IPS-20b (cell line): ENCODE measurements around the gene CARM1.
A peak's percentile ranks its signal among the peaks of the same experiment; 100 is the strongest.

Experiments
- H3K27ac ChIP-seq: one replicate; pipeline ENCODE4 v1.5.1; 2013; ENCODE audit warnings: low read length
- H3K27me3 ChIP-seq: 2 replicates; pipeline ENCODE4 v1.6.1; 2013; ENCODE audit warnings: mild to moderate bottlenecking, low read length, inconsistent platforms; ENCODE audit not compliant: insufficient read depth
- H3K36me3 ChIP-seq: 2 replicates; pipeline ENCODE4 v1.6.1; 2013; ENCODE audit warnings: low read depth, mild to moderate bottlenecking, inconsistent platforms, low read length, moderate library complexity; ENCODE audit not compliant: insufficient read depth
- H3K4me1 ChIP-seq: 2 replicates; pipeline ENCODE4 v1.6.1; 2013; ENCODE audit warnings: mild to moderate bottlenecking, control low read depth, inconsistent platforms, low read length, moderate library complexity; ENCODE audit not compliant: insufficient read depth
- H3K4me3 ChIP-seq: 2 replicates; pipeline ENCODE4 v1.5.1; 2013; ENCODE audit warnings: mild to moderate bottlenecking, low read length, inconsistent platforms
- H3K9ac ChIP-seq: 2 replicates; pipeline ENCODE4 v1.6.1; 2013; ENCODE audit warnings: low read depth, mild to moderate bottlenecking, inconsistent platforms, low read length, moderate library complexity
- H3K9me3 ChIP-seq: 2 replicates; pipeline ENCODE4 v1.6.1; 2013; ENCODE audit warnings: mild to moderate bottlenecking, low read depth, low read length, inconsistent platforms; ENCODE audit not compliant: insufficient read depth

Gene CARM1

DNA sequence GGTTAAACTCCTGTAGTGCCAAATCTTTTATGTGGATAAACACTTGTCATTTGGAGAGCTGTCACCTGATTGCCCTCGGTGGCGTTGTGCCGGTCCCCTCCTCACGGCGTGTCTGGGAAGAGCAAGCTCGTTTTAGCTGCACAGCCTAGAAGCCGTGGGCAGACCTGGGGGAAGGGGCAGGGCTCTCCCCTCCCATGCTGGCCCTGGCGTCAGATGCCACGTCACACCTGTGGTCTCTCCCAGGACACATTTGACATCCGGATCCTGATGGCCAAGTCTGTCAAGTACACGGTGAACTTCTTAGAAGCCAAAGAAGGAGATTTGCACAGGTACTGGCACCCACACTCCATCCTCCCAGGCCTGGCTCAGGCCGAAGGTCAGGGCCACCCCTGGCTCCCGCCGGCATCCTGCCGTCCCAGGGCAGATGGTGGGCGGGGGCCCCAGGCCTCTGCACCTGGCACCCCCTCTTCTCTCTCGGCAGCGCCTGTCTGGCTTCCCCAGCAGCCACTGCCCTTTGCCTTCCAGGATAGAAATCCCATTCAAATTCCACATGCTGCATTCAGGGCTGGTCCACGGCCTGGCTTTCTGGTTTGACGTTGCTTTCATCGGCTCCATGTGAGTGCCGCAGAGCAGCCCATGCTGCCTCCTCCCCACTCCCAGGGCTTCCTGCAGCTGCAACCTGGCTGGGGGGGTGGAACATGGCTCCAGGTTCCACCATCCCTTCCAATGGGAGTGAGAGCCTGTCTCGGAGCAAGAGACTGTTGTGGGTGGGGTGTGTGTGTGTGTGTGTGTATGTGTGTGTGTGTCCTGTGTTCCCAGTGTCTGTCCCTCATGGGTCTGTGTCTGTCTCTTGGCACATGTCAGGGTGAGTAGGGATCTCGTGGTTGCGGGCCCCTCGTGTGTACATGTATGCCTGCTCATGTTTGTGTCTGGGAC is 48.3 kb downstream of the CARM1 start:
- Histone ChIP-seq H3K4me3 (no peak overlapping the region), H3K9me3 (no peaks in the 10 kb centered on the region), H3K4me1 (no peaks in the 10 kb centered on the region), H3K36me3 (peaks cover 62% of the 10 kb centered on the region), H3K27ac (no peak overlapping the region), H3K9ac (no peak overlapping the region), H3K27me3 (no peaks in the 10 kb centered on the region)

DNA sequence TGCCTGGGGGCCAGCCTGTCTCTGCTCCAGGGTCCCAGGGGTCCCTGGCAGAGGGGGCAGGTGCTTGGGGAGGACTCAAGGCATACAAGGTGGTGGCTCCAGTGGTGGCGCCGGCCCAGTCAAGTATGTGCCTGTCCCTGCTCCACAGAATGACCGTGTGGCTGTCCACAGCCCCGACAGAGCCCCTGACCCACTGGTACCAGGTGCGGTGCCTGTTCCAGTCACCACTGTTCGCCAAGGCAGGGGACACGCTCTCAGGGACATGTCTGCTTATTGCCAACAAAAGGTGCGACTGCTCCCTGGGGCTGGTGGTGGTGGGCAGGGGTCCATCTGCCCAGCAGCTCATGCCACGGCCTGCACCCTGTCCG is 48.9 kb downstream of the CARM1 start:
- Histone ChIP-seq H3K9me3 (no peaks in the 10 kb centered on the region), H3K27ac (no peak overlapping the region), H3K4me1 (no peaks in the 10 kb centered on the region), H3K27me3 (no peaks in the 10 kb centered on the region), H3K36me3 (peaks cover 64% of the 10 kb centered on the region), H3K4me3 (no peak overlapping the region), H3K9ac (no peak overlapping the region)

DNA sequence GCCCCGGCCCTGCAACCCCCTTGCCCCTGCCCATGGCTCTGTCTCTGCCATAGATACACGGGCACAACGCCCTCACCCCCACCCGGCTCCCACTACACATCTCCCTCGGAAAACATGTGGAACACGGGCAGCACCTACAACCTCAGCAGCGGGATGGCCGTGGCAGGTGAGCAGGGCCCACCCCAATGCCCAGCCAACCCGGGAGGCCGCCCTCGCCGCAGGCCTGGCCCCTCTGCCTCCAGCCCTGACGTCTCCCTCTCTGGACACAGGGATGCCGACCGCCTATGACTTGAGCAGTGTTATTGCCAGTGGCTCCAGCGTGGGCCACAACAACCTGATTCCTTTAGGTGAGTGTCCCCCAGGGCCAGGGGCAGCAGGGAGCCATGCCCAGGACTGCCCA is 49.4 kb downstream of the CARM1 start:
- peaks cover 64% of the 10 kb centered on the region for H3K36me3 ChIP-seq
- no peaks in the 10 kb centered on the region for H3K4me1 ChIP-seq
- no peak overlapping the region for H3K4me3 ChIP-seq
- H3K27ac ChIP-seq = no peak overlapping the region
- no peak overlapping the region for H3K9ac ChIP-seq
- no peaks in the 10 kb centered on the region for H3K9me3 ChIP-seq
- H3K27me3 ChIP-seq = no peaks in the 10 kb centered on the region

DNA sequence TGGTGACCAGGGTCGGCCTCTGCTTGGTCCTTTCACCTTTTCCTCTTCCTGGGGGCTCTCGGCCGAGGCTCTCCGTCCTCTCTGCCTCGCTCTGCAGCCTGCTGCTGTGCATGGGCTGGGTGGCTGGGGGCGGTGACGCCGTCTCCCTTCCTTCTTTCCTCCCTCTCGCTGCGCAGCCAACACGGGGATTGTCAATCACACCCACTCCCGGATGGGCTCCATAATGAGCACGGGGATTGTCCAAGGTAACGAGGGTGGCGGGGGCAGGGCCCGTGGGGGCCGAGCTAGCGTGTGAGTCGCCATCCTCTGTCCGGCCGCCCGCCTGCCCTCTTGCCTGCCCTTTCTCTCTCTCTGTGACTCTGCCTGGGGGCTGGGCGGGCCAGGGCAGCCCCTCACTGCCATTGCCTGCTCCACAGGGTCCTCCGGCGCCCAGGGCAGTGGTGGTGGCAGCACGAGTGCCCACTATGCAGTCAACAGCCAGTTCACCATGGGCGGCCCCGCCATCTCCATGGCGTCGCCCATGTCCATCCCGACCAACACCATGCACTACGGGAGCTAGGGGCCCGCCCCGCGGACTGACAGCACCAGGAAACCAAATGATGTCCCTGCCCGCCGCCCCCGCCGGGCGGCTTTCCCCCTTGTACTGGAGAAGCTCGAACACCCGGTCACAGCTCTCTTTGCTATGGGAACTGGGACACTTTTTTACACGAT is 50.0 kb downstream of the CARM1 start:
- Histone ChIP-seq H3K4me1 (no peaks in the 10 kb centered on the region), H3K9ac (no peak overlapping the region), H3K4me3 (no peak overlapping the region), H3K9me3 (no peaks in the 10 kb centered on the region), H3K27me3 (no peaks in the 10 kb centered on the region), H3K36me3 (peaks cover 59% of the 10 kb centered on the region), H3K27ac (no peak overlapping the region)

DNA sequence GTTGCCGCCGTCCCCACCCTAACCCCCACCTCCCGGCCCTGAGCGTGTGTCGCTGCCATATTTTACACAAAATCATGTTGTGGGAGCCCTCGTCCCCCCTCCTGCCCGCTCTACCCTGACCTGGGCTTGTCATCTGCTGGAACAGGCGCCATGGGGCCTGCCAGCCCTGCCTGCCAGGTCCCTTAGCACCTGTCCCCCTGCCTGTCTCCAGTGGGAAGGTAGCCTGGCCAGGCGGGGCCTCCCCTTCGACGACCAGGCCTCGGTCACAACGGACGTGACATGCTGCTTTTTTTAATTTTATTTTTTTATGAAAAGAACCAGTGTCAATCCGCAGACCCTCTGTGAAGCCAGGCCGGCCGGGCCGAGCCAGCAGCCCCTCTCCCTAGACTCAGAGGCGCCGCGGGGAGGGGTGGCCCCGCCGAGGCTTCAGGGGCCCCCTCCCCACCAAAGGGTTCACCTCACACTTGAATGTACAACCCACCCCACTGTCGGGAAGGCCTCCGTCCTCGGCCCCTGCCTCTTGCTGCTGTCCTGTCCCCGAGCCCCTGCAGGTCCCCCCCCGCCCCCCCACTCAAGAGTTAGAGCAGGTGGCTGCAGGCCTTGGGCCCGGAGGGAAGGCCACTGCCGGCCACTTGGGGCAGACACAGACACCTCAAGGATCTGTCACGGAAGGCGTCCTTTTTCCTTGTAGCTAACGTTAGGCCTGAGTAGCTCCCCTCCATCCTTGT is 50.7 kb downstream of the CARM1 start:
- no peaks in the 10 kb centered on the region for H3K4me1 ChIP-seq
- peaks cover 53% of the 10 kb centered on the region for H3K36me3 ChIP-seq
- H3K27ac ChIP-seq = no peak overlapping the region
- H3K4me3 ChIP-seq = no peak overlapping the region
- no peaks in the 10 kb centered on the region for H3K9me3 ChIP-seq
- no peaks in the 10 kb centered on the region for H3K27me3 ChIP-seq
- no peak overlapping the region for H3K9ac ChIP-seq

DNA sequence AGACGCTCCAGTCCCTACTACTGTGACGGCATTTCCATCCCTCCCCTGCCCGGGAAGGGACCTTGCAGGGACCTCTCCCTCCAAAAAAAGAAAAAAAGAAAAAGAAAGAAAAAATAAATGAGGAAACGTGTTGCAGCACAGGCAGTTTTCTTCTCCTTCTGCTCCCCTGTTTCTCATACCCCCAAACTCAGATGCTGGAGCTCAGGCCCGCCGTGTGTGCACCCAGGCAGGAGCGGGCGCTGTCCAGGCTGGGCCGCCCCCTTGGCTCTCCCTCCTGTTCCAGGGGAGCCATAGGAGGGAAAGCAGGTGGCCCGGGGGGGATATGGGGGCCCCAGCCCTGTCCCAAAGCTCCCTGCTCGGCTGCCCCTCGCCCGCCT is 51.3 kb downstream of the CARM1 start:
- Histone ChIP-seq H3K27me3 (no peaks in the 10 kb centered on the region), H3K4me1 (no peaks in the 10 kb centered on the region), H3K4me3 (no peak overlapping the region), H3K9ac (no peak overlapping the region), H3K27ac (no peak overlapping the region), H3K9me3 (no peaks in the 10 kb centered on the region), H3K36me3 (peaks cover 53% of the 10 kb centered on the region)

DNA sequence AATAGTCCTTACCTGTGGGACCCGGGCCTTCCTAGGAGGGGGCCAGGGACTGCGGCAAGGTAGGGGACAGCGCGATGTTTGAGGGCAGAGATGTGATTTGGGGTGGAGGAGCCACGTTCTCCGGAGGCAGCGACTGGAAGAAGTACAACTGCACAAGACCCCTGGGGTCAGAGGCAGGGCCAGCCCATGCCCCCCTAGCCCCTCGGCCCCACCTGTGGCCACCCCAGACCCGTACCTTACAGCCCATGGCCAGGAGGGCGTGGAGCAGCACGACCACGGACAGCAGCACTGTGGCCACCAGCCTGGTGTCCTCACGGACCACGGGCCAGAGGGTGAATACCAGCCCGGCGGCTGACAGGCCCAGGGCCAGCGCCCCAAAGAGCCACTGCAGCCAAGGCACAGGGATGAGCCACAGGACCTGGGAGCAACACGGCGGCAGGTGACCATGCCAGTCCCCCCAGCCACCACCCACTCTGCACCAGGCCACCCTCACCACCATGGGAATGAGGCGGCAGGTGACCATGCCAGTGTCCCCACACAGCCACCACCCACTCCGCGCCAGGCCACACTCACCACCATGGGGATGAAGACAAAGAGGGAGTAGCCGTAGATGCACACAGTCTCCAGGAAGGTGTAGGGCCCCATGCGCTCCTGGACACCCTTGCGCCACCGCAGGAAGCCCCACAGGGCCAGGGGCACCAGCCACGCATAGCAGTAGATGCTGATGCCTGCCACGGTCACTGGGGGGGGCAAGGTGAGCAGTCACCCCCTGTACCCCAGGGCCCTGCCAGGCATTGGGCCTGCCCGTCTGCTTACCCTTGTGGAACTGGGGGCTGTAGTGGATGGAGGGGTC is 52.1 kb downstream of the CARM1 start:
- no peaks in the 10 kb centered on the region for H3K9me3 ChIP-seq
- H3K36me3 ChIP-seq = peaks cover 45% of the 10 kb centered on the region

DNA sequence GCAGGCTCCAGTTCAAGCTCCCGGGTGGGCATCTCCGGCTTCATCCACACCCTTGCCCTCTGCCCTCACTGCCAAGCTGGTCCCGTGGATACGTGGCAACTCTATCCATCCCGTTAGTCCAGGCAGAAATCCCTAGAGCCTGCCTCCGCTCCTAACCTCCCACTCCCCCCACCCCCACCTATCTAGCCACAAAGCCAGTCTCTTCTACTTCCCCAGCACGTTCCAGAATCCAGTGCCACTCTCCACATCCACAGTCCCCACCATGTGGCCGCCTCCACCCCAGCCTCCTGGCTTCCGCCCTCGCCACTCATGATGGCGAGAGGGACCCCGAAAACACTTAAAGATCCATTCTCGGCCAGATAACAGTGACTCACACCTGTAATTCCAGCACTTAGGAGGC is 53.2 kb downstream of the CARM1 start:
- H3K9ac ChIP-seq = no peak overlapping the region
- 0 out of 2 replicates have a peak, but pooled peaks cover under 1% of the 10 kb centered on the region for H3K4me1 ChIP-seq
- peaks cover 34% of the 10 kb centered on the region for H3K36me3 ChIP-seq
- no peaks in the 10 kb centered on the region for H3K27me3 ChIP-seq
- no peak overlapping the region for H3K4me3 ChIP-seq
- H3K9me3 ChIP-seq = no peaks in the 10 kb centered on the region
- H3K27ac ChIP-seq = no peak overlapping the region

More for the DNA sequence above, 52.1 kb downstream of the CARM1 start:
- Histone ChIP-seq H3K9ac (no peak overlapping the region), H3K4me3 (no peak overlapping the region), H3K4me1 (no peaks in the 10 kb centered on the region), H3K27me3 (no peaks in the 10 kb centered on the region), H3K27ac (no peak overlapping the region)

DNA sequence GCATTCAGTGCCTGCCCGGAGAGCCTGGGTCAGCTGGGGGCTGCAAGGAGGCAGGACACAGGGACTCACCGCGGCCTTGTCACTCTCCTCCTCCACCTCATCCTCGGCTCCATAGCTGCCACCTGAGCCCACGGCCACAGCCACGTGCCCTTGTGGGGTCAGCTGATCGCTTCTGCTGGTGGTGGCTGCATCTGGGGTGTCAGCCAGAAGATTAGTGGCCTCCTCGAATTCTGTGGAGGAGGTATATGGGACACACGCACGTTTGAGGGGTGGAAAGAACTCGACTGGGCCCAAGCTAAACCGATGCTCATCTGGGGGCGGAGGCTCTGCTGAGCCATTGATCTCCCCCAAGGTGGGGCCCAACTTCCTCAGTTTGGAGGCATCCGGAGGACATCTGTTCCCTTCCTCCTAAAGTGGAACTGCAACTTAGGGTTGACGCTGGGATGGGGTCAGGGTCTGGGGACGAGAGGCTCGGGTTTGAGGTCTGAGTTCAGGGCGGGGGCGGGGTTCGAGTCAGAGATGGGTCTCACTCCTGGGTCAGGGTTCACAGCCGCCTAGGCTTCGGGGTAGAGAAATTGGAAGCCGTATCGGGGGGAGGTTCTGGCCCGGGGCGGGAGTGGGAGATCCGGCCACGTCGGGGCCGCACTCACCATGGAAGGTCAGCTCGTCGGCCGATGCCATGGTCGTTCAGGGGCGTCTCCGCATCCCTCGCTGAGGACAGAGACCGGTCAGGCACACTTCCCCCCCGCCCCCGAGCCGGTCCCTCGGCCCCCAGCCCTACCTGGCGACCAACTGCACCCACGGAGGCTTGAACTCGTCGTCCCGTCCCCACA is 56.6 kb downstream of the CARM1 start:
- peaks cover 4% of the 10 kb centered on the region; the same call in 1 of the 2 replicates for H3K4me1 ChIP-seq
- no peaks in the 10 kb centered on the region for H3K27me3 ChIP-seq
- H3K27ac ChIP-seq = no peak overlapping the region
- H3K9me3 ChIP-seq = no peaks in the 10 kb centered on the region
- H3K36me3 ChIP-seq = peaks cover 29% of the 10 kb centered on the region
- peak overlapping the region; percentile 89 for H3K4me3 ChIP-seq
- peak overlapping the region; percentile 68; the same call in 1 of the 2 replicates for H3K9ac ChIP-seq

DNA sequence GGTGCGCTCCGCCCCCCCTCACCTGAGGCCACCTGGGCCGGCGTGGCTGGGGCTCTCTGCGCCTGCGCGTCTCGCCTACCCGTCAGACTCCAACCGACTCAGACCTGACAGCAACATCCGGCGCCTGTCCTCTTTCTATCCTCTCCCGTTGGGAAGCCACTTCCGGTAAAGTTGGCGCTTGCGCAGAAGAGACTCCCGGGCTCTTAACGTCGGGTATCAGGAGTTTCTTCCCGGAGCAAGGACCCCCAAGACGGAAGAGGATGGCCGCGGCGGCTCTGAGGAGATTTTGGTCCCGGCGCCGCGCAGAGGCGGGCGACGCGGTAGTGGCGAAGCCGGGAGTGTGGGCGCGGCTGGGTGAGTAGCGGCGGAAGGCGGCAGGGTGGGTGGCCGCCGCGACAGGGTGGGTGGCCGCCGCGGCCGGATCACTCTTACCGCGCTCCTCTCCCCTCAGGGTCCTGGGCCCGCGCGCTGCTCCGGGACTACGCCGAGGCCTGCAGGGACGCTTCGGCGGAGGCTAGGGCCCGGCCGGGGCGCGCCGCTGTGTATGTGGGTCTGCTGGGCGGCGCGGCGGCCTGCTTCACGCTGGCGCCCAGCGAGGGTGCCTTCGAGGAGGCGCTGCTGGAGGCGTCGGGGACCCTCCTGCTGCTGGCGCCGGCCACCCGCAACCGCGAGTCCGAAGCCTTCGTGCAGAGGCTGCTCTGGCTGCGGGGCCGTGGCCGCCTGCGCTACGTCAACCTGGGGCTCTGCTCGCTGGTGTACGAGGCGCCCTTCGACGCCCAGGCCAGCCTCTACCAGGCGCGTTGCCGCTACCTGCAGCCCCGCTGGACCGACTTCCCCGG is 57.4 kb downstream of the CARM1 start, which contains the start of the genes TIMM29 and YIPF2:
TSS of gene TIMM29 (plus strand) at position 249 of the 839 bp plus-strand sequence. CDS start at position 261, 12 bp downstream.
TSS of gene YIPF2 (minus strand) at position 77 of the 839 bp plus-strand sequence. CDS start 229 bp downstream, outside the sequence.
- no peak within 1 kb of the TSS for H3K27ac ChIP-seq
- peak within 1 kb of the TSS; percentile 69 for H3K9ac ChIP-seq
- no peaks in the 10 kb centered on the region for H3K9me3 ChIP-seq
- peak within 1 kb of the TSS; percentile 89 for H3K4me3 ChIP-seq
- no peaks in the 10 kb centered on the region for H3K27me3 ChIP-seq
- peaks cover 4% of the 10 kb centered on the region; the same call in 1 of the 2 replicates for H3K4me1 ChIP-seq
- H3K36me3 ChIP-seq = peaks cover 21% of the 10 kb centered on the region
